Endothelial cell of umbilical vein (primary cell): Measurements from ENCODE around the gene GPSM1. TPM values are rescaled to one million over a fixed set of nuclear protein-coding genes. Genes with fewer than 3 reads are reported as not detected.

ENCODE experiments used
- BruUV-seq: library from RNA; stranded (reverse); fragments of 400-500 nt; replicated peaks from 2 replicates; lab custom pipeline; 2021; lab: Mats Ljungman, UMichigan
- CTCF ChIA-PET: fragments of 300-600, 350-600 bp; sonication (Branson Sonifier 250); formaldehyde crosslinking; loops from one replicate; lab custom pipeline; 2021; ENCODE audit warnings: antibody characterized with exemption, inconsistent platforms; lab: Charles Lee
- POLR2A ChIA-PET: fragments of 300-600, 350-600 bp; sonication (Branson Sonifier 250); formaldehyde crosslinking; loops from one replicate; lab custom pipeline; 2021; ENCODE audit warnings: antibody characterized with exemption, inconsistent platforms; lab: Charles Lee
- DNase-seq: peaks from one replicate; pipeline ENCODE4 v3.0.0-alpha.2; 2011; ENCODE audit warnings: low read depth, low spot score
- FAIRE-seq: peaks from 2 replicates; lab custom pipeline; 2011; peaks lifted over from hg19 to GRCh38; lab: Jason Lieb, UNC
- H2AFZ ChIP-seq: 2 replicates; pipeline ENCODE4 v1.6.0; 2012; ENCODE audit warnings: low read depth, low read length, control low read depth, inconsistent platforms
- H3K27ac ChIP-seq: 2 replicates; pipeline ENCODE4 v1.5.1; 2011; ENCODE audit warnings: low read depth, mild to moderate bottlenecking, control low read depth, low read length, moderate library complexity; ENCODE audit not compliant: insufficient read depth
- H3K27me3 ChIP-seq, 2 experiments: 2 replicates each; pipeline versions ENCODE4 v1.6.0 to v1.6.1; 2011; ENCODE audit warnings: low read length in 2 of 2, mixed read lengths in 1 of 2; ENCODE audit not compliant: control insufficient read depth in 2 of 2, insufficient read depth in 2 of 2
- H3K36me3 ChIP-seq, 2 experiments: 2 replicates in 1 of 2; 3 replicates in 1 of 2; pipeline ENCODE4 v1.5.1; 2011; ENCODE audit warnings: low read length in 2 of 2, mild to moderate bottlenecking in 1 of 2, moderate library complexity in 1 of 2; ENCODE audit not compliant: control insufficient read depth in 2 of 2, insufficient read depth in 2 of 2; ENCODE audit errors: extremely low read depth in 1 of 2
- H3K4me1 ChIP-seq: 3 replicates; pipeline ENCODE4 v1.5.1; 2011; ENCODE audit warnings: mild to moderate bottlenecking, low read length; ENCODE audit not compliant: control insufficient read depth, insufficient read depth; ENCODE audit errors: extremely low read depth
- H3K4me2 ChIP-seq: 2 replicates; pipeline ENCODE4 v1.6.1; 2011; ENCODE audit warnings: low read length, control low read depth, mixed read lengths; ENCODE audit not compliant: insufficient read depth
- H3K4me3 ChIP-seq, 3 experiments: fragments of 200-600 bp in 1 of 3; sonication (generic), shearing (Covaris generic) in 1 of 3; replicated peaks in 1 of 3; 2 replicates each; pipeline ENCODE4 v1.5.1; 2011 to 2016; ENCODE audit warnings: control low read depth in 3 of 3, low read length in 3 of 3, mild to moderate bottlenecking in 2 of 3, inconsistent platforms in 1 of 3, low read depth in 1 of 3, moderate library complexity in 1 of 3; ENCODE audit not compliant: insufficient read depth in 1 of 3
- H3K79me2 ChIP-seq: 2 replicates; pipeline ENCODE4 v1.6.0; 2012; ENCODE audit warnings: low read length, inconsistent platforms; ENCODE audit not compliant: control insufficient read depth, insufficient read depth
- H3K9ac ChIP-seq: replicated peaks from 2 replicates; pipeline ENCODE3; 2011; ENCODE audit warnings: low read length, control low read depth; ENCODE audit not compliant: insufficient read depth; ENCODE audit errors: extremely low read depth
- H3K9me1 ChIP-seq: replicated peaks from 3 replicates; pipeline ENCODE4 v1.6.0; 2011; ENCODE audit warnings: mild to moderate bottlenecking, low read length; ENCODE audit not compliant: control insufficient read depth, insufficient read depth; ENCODE audit errors: extremely low read depth
- H3K9me3 ChIP-seq: replicated peaks from 2 replicates; pipeline ENCODE4 v1.5.1; 2012; ENCODE audit warnings: low read length, inconsistent platforms; ENCODE audit not compliant: control insufficient read depth, insufficient read depth
- H4K20me1 ChIP-seq: replicated peaks from 2 replicates; pipeline ENCODE3; 2011; ENCODE audit warnings: mild to moderate bottlenecking, low read length; ENCODE audit not compliant: control insufficient read depth, insufficient read depth; ENCODE audit errors: extremely low read depth
- EZH2 ChIP-seq: IDR thresholded peaks from 2 replicates; pipeline ENCODE4 v1.6.1; 2012; ENCODE audit warnings: borderline replicate concordance, low read depth, mild to moderate bottlenecking, moderate library complexity, low read length, inconsistent platforms; ENCODE audit not compliant: severe bottlenecking
- FOS ChIP-seq: IDR thresholded peaks from 2 replicates; pipeline ENCODE4 v1.6.1; 2011; ENCODE audit warnings: mild to moderate bottlenecking, low read length, moderate library complexity, borderline replicate concordance; ENCODE audit not compliant: insufficient read depth
- GATA2 ChIP-seq: IDR thresholded peaks from 2 replicates; pipeline ENCODE4 v1.7.0; 2011; ENCODE audit warnings: low read depth, mild to moderate bottlenecking, moderate library complexity, mixed read lengths, low read length; ENCODE audit not compliant: insufficient read length, insufficient read depth
- JUN ChIP-seq: IDR thresholded peaks from 2 replicates; pipeline ENCODE4 v1.6.1; 2011; ENCODE audit warnings: borderline replicate concordance, low read depth; ENCODE audit not compliant: insufficient read length, insufficient read depth
- MYC ChIP-seq: IDR thresholded peaks from one replicate; pipeline ENCODE4 v1.6.1; 2011; ENCODE audit warnings: mild to moderate bottlenecking, low read depth, low read length
- POLR2A ChIP-seq: IDR thresholded peaks from 2 replicates; pipeline ENCODE4 v1.6.1; 2012; ENCODE audit warnings: low read depth, mild to moderate bottlenecking, control low read depth, low read length
- POLR2AphosphoS5 ChIP-seq: IDR thresholded peaks from 2 replicates; pipeline ENCODE4 v1.6.1; 2012; ENCODE audit warnings: low read depth, mild to moderate bottlenecking, control low read depth, low read length, moderate library complexity; ENCODE audit not compliant: insufficient read depth
- dilution Hi-C: fragments of 300-500 bp; cut with MboI; formaldehyde crosslinking; loops from one replicate; pipeline ENCODE4 v1.15.0; 2019; ENCODE audit warnings: low sequenced_read_pairs; ENCODE audit not compliant: extremely low pct_ligation_motif_present
- intact Hi-C: fragments of 100-400 bp; cut with micrococcal nuclease; formaldehyde crosslinking; loops from one replicate; pipeline ENCODE4 v1.10.0; 2022
- polyA plus RNA-seq, 4 experiments: library from polyadenylated mRNA; depleted of rRNA in 3 of 4; stranded (reverse) in 3 of 4; unstranded in 1 of 4; fragments of >200 nt; gene quantifications; 2 replicates each; pipeline versions ENCODE4 v1.2.1 to v1.2.3, GENCODE V29; 2011 to 2012; ENCODE audit warnings: missing spikeins in 1 of 4
- total RNA-seq: library from RNA; stranded (reverse); gene quantifications from 2 replicates; pipeline ENCODE4 v1.2.3, GENCODE V29; 2021
- TF ChIP-seq, protein P1 (sequence below), 2 donors: IDR thresholded peaks; 1 replicate in 1 of 2; 2 replicates in 1 of 2; pipeline ENCODE4 v1.5.1; 2011; ENCODE audit warnings: low read length in 2 of 2, mild to moderate bottlenecking in 2 of 2, moderate library complexity in 2 of 2, control low read depth in 1 of 2, inconsistent platforms in 1 of 2, low read depth in 1 of 2; ENCODE audit not compliant: insufficient read depth in 1 of 2; ENCODE audit errors: extremely low read depth in 1 of 2
- TF ChIP-seq, protein P2 (sequence below): IDR thresholded peaks from 2 replicates; pipeline ENCODE4 v1.6.1; 2011; ENCODE audit not compliant: insufficient read depth, insufficient read length

GPSM1 gene
- total and polyA plus RNA-seq, 2 donors (not counting 3 experiments of a cell fraction or from before 2014, with no cell fraction given): 34.6 to 47.1 TPM

DNA sequence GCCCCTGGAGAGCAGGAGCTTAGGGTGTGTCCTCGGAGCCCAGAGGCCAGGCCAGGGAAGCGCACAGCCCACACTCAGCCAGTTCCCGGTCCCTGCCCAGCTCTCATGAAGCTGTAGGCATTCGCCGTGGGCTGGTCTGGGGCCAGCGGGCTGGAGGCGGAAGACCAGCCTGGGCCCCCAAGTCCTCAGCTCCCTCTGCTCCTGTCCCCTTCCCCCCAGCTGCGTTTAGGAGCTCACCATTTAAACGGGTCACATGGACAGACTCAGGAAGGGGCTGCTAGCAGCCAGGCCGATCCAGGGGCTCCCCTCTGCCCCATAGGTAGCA, 18.8 kb downstream of the GPSM1 start:
- TF ChIP-seq POLR2AphosphoS5 (no peak), GATA2 (no peak), JUN (no peak), POLR2A (no peak), MYC (no peak), EZH2 (no peak), FOS (no peak)
- TF ChIP-seq, protein P1, sequence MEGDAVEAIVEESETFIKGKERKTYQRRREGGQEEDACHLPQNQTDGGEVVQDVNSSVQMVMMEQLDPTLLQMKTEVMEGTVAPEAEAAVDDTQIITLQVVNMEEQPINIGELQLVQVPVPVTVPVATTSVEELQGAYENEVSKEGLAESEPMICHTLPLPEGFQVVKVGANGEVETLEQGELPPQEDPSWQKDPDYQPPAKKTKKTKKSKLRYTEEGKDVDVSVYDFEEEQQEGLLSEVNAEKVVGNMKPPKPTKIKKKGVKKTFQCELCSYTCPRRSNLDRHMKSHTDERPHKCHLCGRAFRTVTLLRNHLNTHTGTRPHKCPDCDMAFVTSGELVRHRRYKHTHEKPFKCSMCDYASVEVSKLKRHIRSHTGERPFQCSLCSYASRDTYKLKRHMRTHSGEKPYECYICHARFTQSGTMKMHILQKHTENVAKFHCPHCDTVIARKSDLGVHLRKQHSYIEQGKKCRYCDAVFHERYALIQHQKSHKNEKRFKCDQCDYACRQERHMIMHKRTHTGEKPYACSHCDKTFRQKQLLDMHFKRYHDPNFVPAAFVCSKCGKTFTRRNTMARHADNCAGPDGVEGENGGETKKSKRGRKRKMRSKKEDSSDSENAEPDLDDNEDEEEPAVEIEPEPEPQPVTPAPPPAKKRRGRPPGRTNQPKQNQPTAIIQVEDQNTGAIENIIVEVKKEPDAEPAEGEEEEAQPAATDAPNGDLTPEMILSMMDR (IDR thresholded peaks at IDR 0.05; ENCODE audit: extremely low read depth in 1 of 2, insufficient read depth in 1 of 2, low read depth in 1 of 2, low read length in 2 of 2): no peak
- TF ChIP-seq, protein P2, sequence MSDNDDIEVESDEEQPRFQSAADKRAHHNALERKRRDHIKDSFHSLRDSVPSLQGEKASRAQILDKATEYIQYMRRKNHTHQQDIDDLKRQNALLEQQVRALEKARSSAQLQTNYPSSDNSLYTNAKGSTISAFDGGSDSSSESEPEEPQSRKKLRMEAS: no peak
- BruUV-seq: no TSS peak
- Histone ChIP-seq H3K79me2 (no peaks in the 10 kb centered on the region), H3K36me3 (no peaks in the 10 kb centered on the region), H3K27ac (no peak overlapping the region), H3K9me3 (no peaks in the 10 kb centered on the region), H3K4me1 (peaks cover 10% of the 10 kb centered on the region), H3K9me1 (no peaks in the 10 kb centered on the region), H3K9ac (no peak overlapping the region), H4K20me1 (no peaks in the 10 kb centered on the region), H3K4me2 (no peak overlapping the region), H3K27me3 (no peaks in the 10 kb centered on the region), H3K4me3 (no peak overlapping the region), H2AFZ (no peak overlapping the region)
- intact Hi-C loops (loop anchor here (1.0 kb wide), 1 partner anchor 285 kb away; no protein-coding TSS in a partner anchor), dilution Hi-C loops (no loop called here)
- ChIA-PET POLR2A (interaction anchor here (1.1 to 1.2 kb wide), 2 partner anchors 16 to 17 kb away, joined by 3 to 5 read pairs; partner anchors contain the start of gene DNLZ), CTCF (interaction anchor here (1.0 to 2.9 kb wide), 7 partner anchors 9 to 55 kb away, joined by 3 to 25 read pairs (median 5); partner anchors contain the start of gene DNLZ)
- FAIRE-seq (no peak), DNase-seq (no peak)
